Left lung (tissue), 10 donors: ENCODE measurements around the gene NUDT2. TPM values are rescaled to one million over a fixed set of nuclear protein-coding genes. Genes with fewer than 3 reads are reported as not detected.

Experiments used
- ATAC-seq: fragments of 200-7000 bp; cut with Tn5 transposase; one replicate; pipeline ENCODE4 v1.9.1; 2020; ENCODE audit warnings: moderate library complexity
- DNase-seq, 4 donors: peaks; one replicate each; pipeline ENCODE4 v3.0.0-alpha.2; 2013 to 2020
- H3K27ac ChIP-seq, 2 donors: fragments of 200-600 bp; sonication (generic) in 1 of 2; one replicate each; pipeline versions ENCODE4 v1.5.0 to v1.8.0; 2020 to 2021
- H3K27me3 ChIP-seq, 2 donors: fragments of 200-600 bp; sonication (generic) in 1 of 2; one replicate each; pipeline versions ENCODE4 v1.5.0 to v1.8.0; 2020 to 2021
- H3K36me3 ChIP-seq, 2 donors: fragments of 200-600 bp; sonication (generic) in 1 of 2; one replicate each; pipeline versions ENCODE4 v1.5.0 to v1.8.0; 2020 to 2021
- H3K4me1 ChIP-seq, 2 donors: fragments of 200-600 bp; one replicate each; pipeline ENCODE4 v1.8.0; 2021
- H3K4me3 ChIP-seq, 2 donors: fragments of 200-600 bp; sonication (generic) in 1 of 2; one replicate each; pipeline versions ENCODE4 v1.5.0 to v1.8.0; 2020 to 2021; ENCODE audit warnings: mild to moderate bottlenecking in 1 of 2
- H3K9me3 ChIP-seq, 2 donors: fragments of 200-600 bp; sonication (generic) in 1 of 2; one replicate each; pipeline versions ENCODE4 v1.5.0 to v1.8.0; 2020 to 2021
- CTCF ChIP-seq, 2 donors: fragments of 200-600 bp; sonication (generic) in 1 of 2; IDR thresholded peaks; one replicate each; pipeline versions ENCODE4 v1.5.0 to v1.8.0; 2021; ENCODE audit warnings: antibody characterized with exemption in 2 of 2
- intact Hi-C, 2 donors: fragments of 100-400 bp; cut with DNase I; formaldehyde crosslinking; loops; one replicate each; pipeline versions ENCODE4 v1.11.2 to v1.14.2; 2022
- polyA plus RNA-seq, 6 donors: library from polyadenylated mRNA; unstranded; fragments of 120-200 nt; gene quantifications; one replicate each; pipeline ENCODE4 v1.2.1, GENCODE V29; 2013; ENCODE audit not compliant: insufficient read length in 6 of 6
- total RNA-seq, 2 donors: library from RNA; stranded (reverse); fragmentation: NEBNext Ultra II Directional; extraction: Animal tissue kit (Norgen Biotek cat#: 25700); gene quantifications; one replicate each; pipeline ENCODE4 v1.2.1, GENCODE V29; 2021
- donor health status: DM: no; HTN: yes; CAD: no.
- donor health status: DM: no; HTN: no; CAD: no.

The NUDT2 gene
- total and polyA plus RNA-seq, 8 donors, result 10.3 to 25.6 (median 22.1) TPM

GRCh38 chr9:34317436-34317835, 11.9 kb upstream of the NUDT2 start:
- no peak for ATAC-seq
- Histone ChIP-seq H3K36me3 (no peaks in the 10 kb centered on the region), H3K4me1 (no peaks in the 10 kb centered on the region), H3K27ac (no peak overlapping the region), H3K4me3 (no peak overlapping the region), H3K9me3 (no peaks in the 10 kb centered on the region), H3K27me3 (no peaks in the 10 kb centered on the region)
- intact Hi-C loops, result no loop called here
- TF ChIP-seq CTCF (IDR thresholded peaks at IDR 0.05), result no peak
- no peak for DNase-seq

- Histone ChIP-seq H3K4me1 (no peaks in the 10 kb centered on the region), H3K27ac (no peak overlapping the region), H3K4me3 (no peak overlapping the region), H3K27me3 (no peaks in the 10 kb centered on the region), H3K9me3 (no peaks in the 10 kb centered on the region), H3K36me3 (no peaks in the 10 kb centered on the region)
- no peak for TF ChIP-seq CTCF (IDR thresholded peaks at IDR 0.05)
- intact Hi-C loops, result no loop called here
- ATAC-seq, result no peak
- peak in 1 of 4 donors; percentile 76 for DNase-seq
Observed at GRCh38 chr9:34318163-34318790, 11.1 kb upstream of the NUDT2 start.

- no peaks in the 10 kb centered on the region for H3K4me1 ChIP-seq
- no peaks in the 10 kb centered on the region for H3K9me3 ChIP-seq
- no peaks in the 10 kb centered on the region for H3K27me3 ChIP-seq
- intact Hi-C loops, result no loop called here
- no peak overlapping the region for H3K4me3 ChIP-seq
- TF ChIP-seq CTCF (IDR thresholded peaks at IDR 0.05), result no peak
- no peak for ATAC-seq
- no peak for DNase-seq
- no peak overlapping the region for H3K27ac ChIP-seq
- H3K36me3 ChIP-seq, result no peaks in the 10 kb centered on the region
Observed at GRCh38 chr9:34321451-34321850, 7.9 kb upstream of the NUDT2 start.

GRCh38 chr9:34322899-34323591, 6.3 kb upstream of the NUDT2 start:
- intact Hi-C loops, result no loop called here
- Histone ChIP-seq H3K4me3 (no peak overlapping the region), H3K36me3 (no peaks in the 10 kb centered on the region), H3K9me3 (no peaks in the 10 kb centered on the region), H3K27me3 (no peaks in the 10 kb centered on the region), H3K27ac (no peak overlapping the region), H3K4me1 (peaks cover 1 to 2% of the 10 kb centered on the region in 2 donors)
- no peak for ATAC-seq
- no peak for TF ChIP-seq CTCF (IDR thresholded peaks at IDR 0.05)
- no peak for DNase-seq

GRCh38 chr9:34326690-34327089, 2.7 kb upstream of the NUDT2 start:
- ATAC-seq (no peak), DNase-seq (no peak)
- H3K4me1 ChIP-seq, result peaks cover 5 to 22% of the 10 kb centered on the region in 2 donors
- H3K27me3 ChIP-seq, result no peaks in the 10 kb centered on the region
- TF ChIP-seq CTCF (IDR thresholded peaks at IDR 0.05), result no peak
- intact Hi-C loops, result no loop called here
- H3K27ac ChIP-seq, result no peak overlapping the region
- no peaks in the 10 kb centered on the region for H3K9me3 ChIP-seq
- H3K4me3 ChIP-seq, result no peak overlapping the region
- no peaks in the 10 kb centered on the region for H3K36me3 ChIP-seq
